HG03469 (cell line): ENCODE results near the gene DDI2.

Experiments used
- ATAC-seq: cut with Tn5 transposase; IDR thresholded peaks from one replicate; pipeline ENCODE4 v1.9.1; 2021; ENCODE audit warnings: mild to moderate bottlenecking, moderate library complexity, moderate number of reproducible peaks; ENCODE audit not compliant: unreplicated experiment

The DDI2 gene

DNA sequence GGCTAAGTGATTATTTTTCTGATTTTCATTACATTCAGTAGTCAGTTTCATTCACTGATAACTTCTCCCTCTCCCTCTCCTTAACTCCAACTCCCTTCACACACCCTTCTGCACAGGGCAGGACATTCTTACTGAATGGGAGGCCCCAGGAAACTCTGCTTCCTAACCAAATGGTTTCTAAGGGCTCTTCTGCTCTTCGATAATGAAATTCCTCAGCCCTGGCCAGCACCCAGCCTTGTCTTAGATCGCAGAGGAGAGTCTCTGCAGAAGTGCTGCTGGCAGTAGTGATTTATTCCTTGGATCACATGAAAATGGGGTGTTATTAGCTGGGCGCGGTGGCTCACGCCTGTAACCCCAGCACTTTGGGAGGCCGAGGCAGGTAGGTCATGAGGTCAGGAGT, 83.2 kb downstream of the DDI2 start:
- no peak for ATAC-seq

DNA sequence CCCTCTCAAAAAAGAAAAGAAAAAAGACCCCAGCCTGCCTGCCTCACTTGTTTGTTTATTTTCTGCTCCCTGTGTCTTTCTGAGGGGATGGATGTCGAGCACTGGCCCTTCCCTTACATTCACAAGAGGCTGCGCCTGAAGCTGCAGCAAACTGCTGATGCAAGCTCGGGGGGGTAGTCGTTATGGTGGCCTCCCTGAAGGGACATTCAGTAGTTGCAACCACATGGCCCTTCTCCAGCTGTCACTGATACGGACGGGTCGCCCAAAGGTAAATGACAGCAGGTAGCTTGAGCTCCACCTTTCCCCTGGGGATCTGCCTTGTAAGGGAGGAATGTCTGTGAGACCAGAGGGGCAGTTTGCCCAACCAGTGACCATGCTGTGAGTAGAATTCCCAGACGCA, 84.5 kb downstream of the DDI2 start:
- no peak for ATAC-seq

DNA sequence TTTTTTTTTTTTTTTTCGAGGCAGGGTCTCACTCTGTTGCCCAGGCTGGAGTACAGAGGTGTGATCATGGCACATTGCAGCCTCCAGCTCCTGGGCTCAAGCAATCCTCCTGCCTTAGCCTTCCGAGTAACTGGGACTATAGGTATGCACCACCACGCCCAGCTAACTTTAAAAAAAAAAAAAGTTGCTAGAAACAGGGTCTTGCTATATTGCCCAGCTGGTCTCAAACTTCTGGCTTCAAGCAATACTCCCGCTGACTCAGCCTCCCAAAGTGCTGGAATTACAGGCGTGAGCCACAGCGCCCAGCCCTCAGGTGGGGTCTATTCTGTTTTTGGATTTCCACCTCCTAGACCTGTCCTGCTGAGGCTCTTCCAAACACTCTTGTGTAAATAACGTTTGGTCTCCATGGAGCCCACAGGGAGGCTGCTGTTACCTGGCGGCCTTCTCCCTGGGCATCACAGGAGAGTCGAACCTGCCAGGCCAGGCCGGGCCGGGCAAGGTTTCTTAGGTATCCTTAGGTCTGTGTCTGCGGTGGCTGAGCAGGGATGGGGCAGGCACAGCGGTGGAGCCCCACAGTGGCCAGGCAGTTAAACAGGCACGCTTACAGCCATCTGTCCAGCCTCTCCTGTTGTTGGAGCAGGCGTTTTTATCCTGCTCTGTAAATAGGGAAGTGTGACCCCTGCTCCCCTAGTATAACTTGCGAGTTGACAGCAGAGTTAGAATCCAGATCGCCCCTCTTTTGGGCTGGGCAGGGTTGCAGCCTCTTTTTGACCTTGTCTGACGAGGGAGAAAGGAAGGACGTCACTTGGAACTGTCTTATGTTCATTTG, 85.7 kb downstream of the DDI2 start:
- no peak for ATAC-seq

DNA sequence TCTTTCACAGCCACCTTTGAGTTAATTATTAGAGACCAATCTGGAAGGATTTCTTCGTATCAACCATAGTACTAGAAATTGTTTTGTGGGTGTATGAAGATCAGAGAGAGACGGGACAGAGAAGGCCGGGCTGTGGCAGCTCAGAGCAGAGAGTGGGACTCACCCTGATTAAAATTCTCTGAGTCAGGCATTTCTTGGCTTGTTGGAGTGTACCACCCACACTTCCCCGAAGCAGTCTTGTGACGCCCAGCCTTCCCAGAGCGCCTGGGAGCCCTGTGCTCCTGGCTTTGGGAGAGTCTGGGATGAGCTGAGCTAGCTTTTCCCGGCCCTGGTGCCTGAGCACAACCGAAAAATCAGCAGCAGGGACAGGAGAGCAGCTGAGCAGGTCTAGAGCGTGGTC, 86.3 kb downstream of the DDI2 start:
- no peak for ATAC-seq

DNA sequence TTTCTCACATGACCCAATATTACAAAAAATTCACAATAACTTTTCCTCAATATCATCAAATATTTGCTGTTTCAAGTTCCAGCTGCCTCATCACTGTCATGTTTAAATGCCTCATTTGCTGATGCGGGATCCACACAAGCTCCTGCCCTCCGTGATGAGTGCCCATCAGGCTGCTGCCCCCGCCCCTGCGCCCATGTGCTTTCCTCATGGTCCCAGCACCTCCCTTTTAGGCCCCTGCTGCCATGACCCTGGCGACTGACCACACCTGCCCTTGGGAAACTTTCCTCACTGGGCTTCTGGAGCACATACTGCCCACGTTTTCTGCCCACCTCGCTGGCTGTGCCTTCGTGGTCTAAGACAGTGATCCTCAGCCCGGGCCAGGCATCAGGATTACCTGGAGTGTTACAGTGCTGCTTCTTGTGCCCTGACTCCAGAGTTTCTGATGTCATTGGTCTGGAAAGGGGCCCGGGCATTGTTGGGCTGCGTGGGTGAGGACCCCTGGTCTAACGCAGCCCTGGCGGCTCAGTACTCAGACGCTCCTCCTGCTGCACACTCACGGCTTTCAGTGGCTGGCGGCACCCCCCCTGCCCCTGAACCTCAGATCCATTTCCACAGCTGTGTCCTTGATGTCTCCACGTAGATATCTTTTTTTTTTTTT, 87.4 kb downstream of the DDI2 start:
- ATAC-seq, result no peak

DNA sequence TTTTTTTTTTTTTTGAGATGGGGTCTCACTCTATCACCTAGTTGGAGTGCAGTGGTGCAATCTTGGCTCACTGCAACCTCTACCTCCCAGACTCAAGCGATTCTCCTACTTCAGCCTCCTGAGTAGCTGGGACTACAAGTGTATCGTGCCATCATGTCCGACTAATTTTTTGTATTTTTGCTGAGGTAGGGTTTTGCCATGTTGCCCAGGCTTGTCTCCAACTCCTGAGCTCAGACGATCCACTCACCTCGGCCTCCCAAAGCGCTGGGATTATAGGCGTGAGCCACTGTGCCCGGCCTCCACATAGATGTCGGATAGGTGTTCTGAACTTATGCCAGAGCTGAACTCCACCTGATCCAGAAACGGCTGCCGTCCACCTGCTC, 87.9 kb downstream of the DDI2 start:
- no peak for ATAC-seq

DNA sequence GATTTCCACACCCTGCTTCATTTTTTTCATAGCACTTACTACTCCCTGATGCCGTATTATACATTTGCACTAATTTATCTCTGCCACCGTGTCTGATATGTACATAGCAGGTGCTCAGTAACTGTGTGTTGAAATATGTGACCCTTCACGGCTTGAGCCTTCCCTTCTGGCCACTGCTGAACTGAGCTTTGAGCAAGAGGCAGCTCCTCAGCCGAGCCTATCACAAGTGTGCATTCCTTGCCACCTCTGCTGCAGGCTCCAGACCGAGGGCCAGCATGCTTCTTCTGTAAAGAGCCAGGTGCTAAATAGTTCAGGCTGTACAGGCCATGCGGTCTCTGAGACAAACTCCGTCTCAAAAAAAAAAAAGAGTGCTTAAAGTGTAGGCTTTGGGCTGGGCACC, 89.5 kb downstream of the DDI2 start:
- ATAC-seq, result no peak

DNA sequence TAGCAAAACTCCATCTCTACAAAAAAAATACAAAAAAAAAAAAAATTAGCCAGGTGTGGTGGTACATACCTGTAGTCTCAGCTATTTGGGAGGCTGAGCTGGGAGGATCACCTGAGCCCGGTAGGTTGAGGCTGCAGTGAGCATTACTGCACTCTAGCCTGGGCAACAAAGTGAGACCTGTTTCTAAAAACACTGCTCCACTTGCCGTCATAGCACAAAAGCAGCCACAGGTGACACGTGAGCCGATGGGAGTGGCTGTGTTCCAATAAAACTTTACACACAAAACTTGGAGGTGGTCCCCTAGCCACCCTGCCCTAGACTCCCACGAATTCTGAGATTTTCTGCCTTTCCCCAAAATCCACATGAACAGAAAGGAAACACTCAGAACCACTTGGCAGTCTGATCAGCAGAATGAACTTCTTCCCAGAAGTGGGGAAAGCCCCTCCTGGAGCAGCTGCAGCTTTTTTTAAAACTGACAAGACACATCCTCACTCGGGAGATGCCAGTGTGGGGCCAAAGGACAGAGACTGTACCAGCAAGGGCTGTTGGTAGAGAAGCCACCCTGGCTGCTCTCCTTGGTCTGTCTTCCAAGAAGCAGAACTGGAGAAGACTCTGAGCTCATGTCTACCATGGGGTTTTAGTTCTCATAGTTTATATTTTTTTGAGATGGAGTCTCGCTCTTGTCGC, 90.1 kb downstream of the DDI2 start:
- no peak for ATAC-seq

DNA sequence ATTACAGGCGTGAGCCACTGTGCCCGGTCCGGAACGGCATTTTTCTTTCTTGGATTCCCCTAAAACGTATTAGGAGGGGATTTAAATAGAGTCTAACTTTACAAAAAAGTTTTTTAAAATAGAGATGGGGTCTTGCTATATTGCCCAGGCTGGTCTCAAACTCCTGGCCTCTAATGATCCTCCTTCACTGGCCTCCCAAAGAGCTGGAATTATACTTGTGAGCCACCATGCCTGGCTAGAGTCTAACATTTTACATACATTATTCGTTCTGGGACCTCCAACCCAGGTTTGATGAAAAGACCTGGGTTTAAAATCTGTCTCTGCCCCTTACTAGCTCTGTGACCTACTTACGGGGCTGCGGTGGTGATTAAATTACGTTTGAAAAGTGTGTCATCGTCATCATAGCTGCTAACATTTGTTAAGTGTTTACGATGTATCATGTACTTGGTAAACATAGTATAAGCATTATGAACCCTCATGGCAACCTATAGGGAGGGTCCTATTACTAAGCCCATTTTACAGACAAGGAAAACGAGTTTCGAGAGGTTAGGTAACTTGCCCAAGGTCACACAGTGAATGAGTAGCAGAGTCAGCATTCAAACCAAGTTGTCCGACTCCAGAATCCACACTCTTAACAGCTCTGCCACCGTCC, 91.4 kb downstream of the DDI2 start:
- no peak for ATAC-seq

DNA sequence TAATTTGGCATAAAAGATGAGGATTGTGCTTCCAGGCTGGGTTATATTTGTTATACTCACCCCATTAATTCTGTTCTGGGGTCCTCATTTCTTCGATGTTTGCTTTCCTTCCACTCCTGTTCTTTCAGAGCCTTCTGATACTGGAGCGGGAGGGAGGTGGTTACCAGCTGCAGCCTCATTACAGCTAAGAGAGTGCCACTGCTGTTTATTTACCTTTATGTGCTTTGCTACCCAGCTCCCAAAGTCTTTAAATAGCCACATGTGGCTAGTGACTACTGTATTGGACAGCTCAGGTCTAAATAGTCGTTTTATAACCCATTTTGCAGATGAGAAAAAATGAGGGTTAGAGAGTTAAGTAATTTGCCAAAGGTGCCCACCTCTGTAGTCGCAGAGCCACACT, 92.0 kb downstream of the DDI2 start:
- no peak for ATAC-seq

DNA sequence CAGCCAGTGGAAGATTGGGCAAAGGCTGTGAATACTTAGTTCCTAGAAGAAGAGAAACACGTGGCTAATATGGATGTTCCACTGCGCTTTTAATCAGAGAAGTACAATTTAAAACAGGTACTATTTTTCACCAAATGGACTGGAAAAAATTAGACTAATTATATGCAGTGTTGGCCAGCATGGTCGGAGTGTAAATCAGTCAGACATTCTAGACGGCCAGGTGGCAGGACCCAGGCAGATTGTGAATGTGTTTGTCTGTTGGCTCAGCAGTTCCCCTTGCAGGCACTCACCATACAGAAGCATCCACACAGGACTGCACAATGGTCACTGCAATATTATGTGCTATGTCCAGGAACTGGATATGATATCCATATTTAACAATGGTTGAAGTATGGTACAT, 94.9 kb downstream of the DDI2 start:
- no peak for ATAC-seq

DNA sequence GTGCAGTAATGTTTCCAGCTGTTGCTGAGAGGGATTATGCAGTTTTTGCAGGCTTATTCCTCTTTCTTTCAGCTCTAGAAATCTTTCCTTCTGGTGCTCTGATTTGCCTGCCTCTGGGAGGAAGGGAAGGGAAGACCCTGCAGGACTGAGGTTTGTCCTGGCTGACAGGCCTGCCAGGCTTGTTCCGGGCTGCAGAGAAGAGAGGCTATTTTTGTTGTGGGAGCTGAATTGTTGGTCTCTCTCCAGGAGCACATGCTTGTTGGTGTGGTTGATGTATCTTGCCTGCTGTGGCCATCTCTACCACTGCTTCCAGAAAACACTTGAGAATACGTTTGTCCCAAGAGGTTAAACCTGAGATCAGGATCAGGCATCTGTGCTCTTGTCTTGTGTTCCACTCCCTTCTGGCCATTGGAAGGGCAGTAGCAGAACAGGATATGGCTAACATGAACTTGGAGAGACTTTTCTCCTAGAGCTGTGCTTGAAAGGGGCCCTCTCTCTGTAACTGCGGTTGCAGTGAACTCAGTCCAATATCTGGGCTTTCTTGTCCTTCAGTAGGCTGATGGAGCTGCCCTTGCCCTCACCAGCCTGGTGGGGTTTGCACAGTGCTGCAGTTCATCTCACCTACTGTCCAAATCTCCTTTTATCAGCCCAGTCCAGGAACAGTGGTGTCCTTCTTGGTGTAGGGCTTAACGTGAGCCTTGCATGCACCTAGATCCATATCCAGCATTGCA, 97.3 kb downstream of the DDI2 start:
- ATAC-seq, result no peak

DNA sequence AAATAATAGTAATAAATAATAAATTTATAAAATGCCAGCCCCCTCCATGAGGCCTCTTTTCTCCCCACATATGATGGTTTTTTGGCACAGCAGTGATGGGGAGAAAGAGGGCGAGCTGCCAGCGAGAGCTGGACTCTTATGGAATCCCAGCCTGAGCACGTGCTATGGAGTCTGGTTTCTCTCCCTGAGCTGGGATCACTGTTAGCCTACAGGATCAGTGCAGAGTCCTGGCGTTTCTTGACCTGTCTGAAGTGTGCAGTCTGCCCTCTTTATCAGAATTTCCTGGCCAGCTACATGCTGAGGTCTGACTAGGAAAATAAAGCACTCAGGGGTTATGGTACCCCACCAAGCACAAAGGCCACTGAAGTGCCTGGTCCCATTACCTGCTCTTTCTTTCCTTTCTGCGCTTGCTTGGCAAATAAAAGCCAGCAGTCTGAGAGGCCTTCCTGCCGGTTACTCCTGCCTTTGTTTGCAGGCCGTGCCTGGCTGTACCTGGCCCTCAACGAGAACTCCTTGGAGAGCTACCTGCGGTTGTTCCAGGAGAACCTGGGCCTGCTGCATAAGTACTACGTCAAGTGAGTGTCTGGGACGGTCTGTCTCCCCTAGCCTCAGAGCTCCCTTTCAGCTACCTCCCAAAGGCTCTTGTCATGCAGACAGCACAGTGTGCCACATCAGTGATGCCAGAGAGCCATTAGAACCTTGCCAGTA, 100.3 kb downstream of the DDI2 start:
- ATAC-seq, result no peak

DNA sequence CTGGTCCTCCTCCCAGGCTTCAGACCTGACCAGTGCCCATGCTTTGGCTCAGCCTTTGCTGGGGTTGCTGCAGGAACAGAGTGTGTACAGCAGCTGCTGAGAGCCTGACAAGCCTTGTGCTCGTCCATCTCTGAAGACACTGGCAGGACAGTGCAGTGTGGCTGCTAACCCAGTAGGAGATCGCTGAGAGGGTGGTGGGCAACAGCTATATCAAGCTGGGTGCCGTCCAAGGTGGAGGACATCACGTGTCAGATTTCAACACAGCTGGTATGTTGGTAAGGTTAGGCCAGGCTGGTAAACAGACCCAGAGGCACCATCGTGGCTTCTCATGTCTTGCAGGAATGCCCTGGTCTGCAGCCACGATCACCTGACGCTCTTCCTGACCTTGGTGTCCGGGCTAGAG, 100.9 kb downstream of the DDI2 start:
- no peak for ATAC-seq
